GM23338 (cell line): ENCODE results near the gene FBXO15. TPM values are rescaled to one million over a fixed set of nuclear protein-coding genes. Genes with fewer than 3 reads are reported as not detected.

Experiments
- ATAC-seq: fragments of 200-7000 bp; cut with Tn5 transposase; 3 replicates; pipeline ENCODE4 v1.9.1; 2020
- DNase-seq: peaks from one replicate; pipeline ENCODE4 v3.0.0-alpha.2; 2015; ENCODE audit warnings: low spot score
- H2AFZ ChIP-seq: fragments of 200-600 bp; sonication (generic); 2 replicates; pipeline ENCODE4 v1.8.0; 2016; ENCODE audit warnings: antibody characterized with exemption, mild to moderate bottlenecking, moderate library complexity
- H3F3A ChIP-seq: fragments of 200-600 bp; sonication (generic); replicated peaks from 2 replicates; pipeline ENCODE4 v1.8.0; 2017; ENCODE audit warnings: antibody characterized with exemption, mixed run types, low read depth
- H3K27ac ChIP-seq: fragments of 200-600 bp; sonication (generic); 2 replicates; pipeline ENCODE4 v1.6.1; 2016; ENCODE audit warnings: low read depth
- H3K27me3 ChIP-seq: fragments of 200-600 bp; sonication (generic); 2 replicates; pipeline ENCODE4 v1.8.0; 2016; ENCODE audit warnings: mild to moderate bottlenecking, mixed run types, moderate library complexity; ENCODE audit not compliant: insufficient read depth
- H3K36me3 ChIP-seq: fragments of 200-600 bp; sonication (generic); 2 replicates; pipeline ENCODE4 v1.8.0; 2016; ENCODE audit warnings: mild to moderate bottlenecking; ENCODE audit not compliant: insufficient read depth
- H3K4me1 ChIP-seq: fragments of 200-600 bp; sonication (generic); 2 replicates; pipeline ENCODE4 v1.8.0; 2016; ENCODE audit warnings: mild to moderate bottlenecking, moderate library complexity; ENCODE audit not compliant: insufficient read depth
- H3K4me2 ChIP-seq: fragments of 200-600 bp; sonication (generic); 2 replicates; pipeline ENCODE4 v1.7.1; 2017; ENCODE audit warnings: mixed run types
- H3K4me3 ChIP-seq: fragments of 200-600 bp; sonication (generic); 2 replicates; pipeline ENCODE4 v1.6.1; 2016; ENCODE audit warnings: mixed run types
- H3K79me2 ChIP-seq: fragments of 200-600 bp; sonication (generic); replicated peaks from 2 replicates; pipeline ENCODE4 v1.8.0; 2017; ENCODE audit warnings: mild to moderate bottlenecking; ENCODE audit not compliant: insufficient read depth
- H3K9me2 ChIP-seq: fragments of 200-600 bp; sonication (generic); 2 replicates; pipeline ENCODE4 v1.8.0; 2017; ENCODE audit not compliant: insufficient read depth
- H4K20me1 ChIP-seq: fragments of 200-600 bp; sonication (generic); replicated peaks from 2 replicates; pipeline ENCODE4 v1.8.0; 2017; ENCODE audit warnings: mild to moderate bottlenecking; ENCODE audit not compliant: insufficient read depth
- H3K27ac Mint-ChIP-seq: 2 replicates; pipeline ENCODE4 v1.8.0; 2020; ENCODE audit warnings: inconsistent platforms, mild to moderate bottlenecking, moderate library complexity, mixed read lengths
- H3K27me3 Mint-ChIP-seq: 3 replicates; pipeline ENCODE4 v1.8.0; 2022; ENCODE audit warnings: low read depth, mild to moderate bottlenecking, moderate library complexity, mixed read lengths, inconsistent platforms; ENCODE audit not compliant: insufficient read depth, poor library complexity
- H3K36me3 Mint-ChIP-seq: 3 replicates; pipeline ENCODE4 v1.8.0; 2021; ENCODE audit warnings: low read depth, mild to moderate bottlenecking, inconsistent platforms, moderate library complexity, mixed read lengths
- H3K4me1 Mint-ChIP-seq: 3 replicates; pipeline ENCODE4 v1.8.0; 2020; ENCODE audit warnings: mild to moderate bottlenecking, inconsistent platforms, mixed read lengths
- H3K4me3 Mint-ChIP-seq: 3 replicates; pipeline ENCODE4 v1.8.0; 2021; ENCODE audit warnings: moderate library complexity, mild to moderate bottlenecking, inconsistent platforms, mixed read lengths
- H3K9me3 Mint-ChIP-seq: 3 replicates; pipeline ENCODE4 v1.8.0; 2020; ENCODE audit warnings: moderate library complexity, mild to moderate bottlenecking, inconsistent platforms, mixed read lengths
- CREB1 ChIP-seq: fragments of 250-450 bp; sonication (Bioruptor Pico); IDR thresholded peaks from 2 replicates; pipeline ENCODE4 v1.5.0; 2020; ENCODE audit warnings: low read depth, mild to moderate bottlenecking, moderate library complexity
- CTCF ChIP-seq, 2 experiments: fragments of 200-600 bp in 1 of 2; sonication (generic) in 1 of 2; conservative IDR thresholded peaks; 2 replicates each; pipeline versions ENCODE4 v1.5.1 to v1.6.1; 2016 to 2017; ENCODE audit warnings: antibody characterized with exemption in 2 of 2, low read depth in 2 of 2, mild to moderate bottlenecking in 2 of 2, moderate library complexity in 1 of 2
- EZH2 ChIP-seq: fragments of 200-600 bp; sonication (generic); IDR thresholded peaks from one replicate; pipeline ENCODE4 v1.8.0; 2017; ENCODE audit warnings: antibody characterized with exemption, mild to moderate bottlenecking, low read depth; ENCODE audit not compliant: unreplicated experiment
- EZH2phosphoT487 ChIP-seq: fragments of 200-600 bp; sonication (generic); IDR thresholded peaks from one replicate; pipeline ENCODE4 v1.8.1; 2018; ENCODE audit warnings: antibody characterized with exemption; ENCODE audit not compliant: unreplicated experiment
- JUNB ChIP-seq: IDR thresholded peaks from one replicate; pipeline ENCODE4 v1.6.1; 2016; ENCODE audit warnings: antibody characterized with exemption; ENCODE audit not compliant: unreplicated experiment
- NANOG ChIP-seq: IDR thresholded peaks from 2 replicates; pipeline ENCODE4 v1.6.1; 2016; ENCODE audit warnings: antibody characterized with exemption, borderline replicate concordance
- POLR2AphosphoS5 ChIP-seq: IDR thresholded peaks from 2 replicates; pipeline ENCODE4 v1.6.1; 2016; ENCODE audit warnings: antibody characterized with exemption, low read depth
- REST ChIP-seq: IDR thresholded peaks from one replicate; pipeline ENCODE4 v1.6.1; 2018; ENCODE audit warnings: antibody characterized with exemption; ENCODE audit not compliant: unreplicated experiment
- STAT1 ChIP-seq: IDR thresholded peaks from one replicate; pipeline ENCODE4 v1.6.1; 2016; ENCODE audit warnings: antibody characterized with exemption; ENCODE audit not compliant: unreplicated experiment
- ZNF114 ChIP-seq: fragments of 250-450 bp; sonication (Bioruptor Pico); IDR thresholded peaks from 2 replicates; pipeline ENCODE4 v1.5.0; 2020; ENCODE audit warnings: mild to moderate bottlenecking, moderate library complexity
- ZNF331 ChIP-seq: fragments of 250-450 bp; sonication (Bioruptor Pico); IDR thresholded peaks from 2 replicates; pipeline ENCODE4 v1.5.0; 2020; ENCODE audit warnings: low read depth, mild to moderate bottlenecking, moderate library complexity
- ZNF462 ChIP-seq: fragments of 250-450 bp; sonication (Bioruptor Pico); IDR thresholded peaks from 2 replicates; pipeline ENCODE4 v1.5.0; 2020; ENCODE audit warnings: mild to moderate bottlenecking, moderate library complexity
- polyA plus RNA-seq: library from polyadenylated mRNA; unstranded; fragments of >200 nt; fragmentation: Nextera tagmentation; extraction: Ambion mirVana; gene quantifications from 2 replicates; pipeline ENCODE4 v1.2.1, GENCODE V29; 2016
- total RNA-seq: library from RNA; depleted of rRNA; stranded (reverse); fragments of >200 nt; shearing (Covaris generic); gene quantifications from 2 replicates; pipeline ENCODE4 v1.2.3, GENCODE V29; 2014

The FBXO15 gene
- total and polyA plus RNA-seq, 2 experiments from 2014 or later, result 0.21 to 0.53 TPM

- no peak for TF ChIP-seq CTCF (conservative IDR thresholded peaks at IDR 0.05; ENCODE audit: low read depth in 2 of 2)
- TF ChIP-seq JUNB, result no peak
- TF ChIP-seq ZNF331, result no peak
Observed at GRCh38 chr18:74124642-74125041, 23.0 kb downstream of the FBXO15 start (continued).

GRCh38 chr18:74123200-74123599 is 24.4 kb downstream of the FBXO15 start:
- DNase-seq, result no peak
- TF ChIP-seq CREB1 (CRISPR knock-in tag), result no peak
- TF ChIP-seq NANOG, result no peak
- TF ChIP-seq ZNF462 (CRISPR knock-in tag), result no peak
- no peak for TF ChIP-seq EZH2
- TF ChIP-seq REST, result no peak
- TF ChIP-seq JUNB, result no peak
- no peak for TF ChIP-seq ZNF331
- TF ChIP-seq ZNF114 (CRISPR knock-in tag), result no peak
- no peak for TF ChIP-seq CTCF (conservative IDR thresholded peaks at IDR 0.05; ENCODE audit: low read depth in 2 of 2)
- no peak for TF ChIP-seq STAT1
- no peak for TF ChIP-seq POLR2AphosphoS5
- TF ChIP-seq EZH2phosphoT487, result no peak

More at GRCh38 chr18:74123200-74123599, 24.4 kb downstream of the FBXO15 start:
- H2AFZ ChIP-seq, result no peak overlapping the region
- Mint-ChIP-seq H3K27ac (no peak overlapping the region), H3K9me3 (no peaks in the 10 kb centered on the region), H3K4me3 (no peak overlapping the region), H3K4me1 (peaks cover 14% of the 10 kb centered on the region), H3K36me3 (no peaks in the 10 kb centered on the region), H3K27me3 (peaks cover 3% of the 10 kb centered on the region)
- H3K4me2 ChIP-seq, result no peak overlapping the region
- no peaks in the 10 kb centered on the region for H4K20me1 ChIP-seq
- no peaks in the 10 kb centered on the region for H3K36me3 ChIP-seq
- no peaks in the 10 kb centered on the region for H3K9me2 ChIP-seq
- no peaks in the 10 kb centered on the region for H3K27me3 ChIP-seq
- H3K4me3 ChIP-seq, result no peak overlapping the region
- H3K79me2 ChIP-seq, result no peaks in the 10 kb centered on the region
- no peaks in the 10 kb centered on the region for H3F3A ChIP-seq
- no peak overlapping the region for H3K27ac ChIP-seq
- no peaks in the 10 kb centered on the region for H3K4me1 ChIP-seq
- no peak for ATAC-seq
